ENCODE data around the gene ZNF576. TPM values are rescaled to one million over a fixed set of nuclear protein-coding genes. Genes with fewer than 3 reads are reported as not detected.

ZNF576 gene
- total and polyA plus RNA-seq, 9 of the 15 experiments (the other 6 are each of a cell fraction or from before 2014, with no cell fraction given) = 6.8 to 18.2 (median 12.2) TPM

GRCh38 chr19:43595999-43596841 is at the start of gene ZNF576, which contains the start of gene IRGQ (continued):
- no peak for TF ChIP-seq ZNF518B (CRISPR knock-in tag; IDR thresholded peaks at IDR 0.05)
- no peak for TF ChIP-seq EHMT2 (IDR thresholded peaks at IDR 0.05)
- no peak for TF ChIP-seq SMAD2 (IDR thresholded peaks at IDR 0.05; ENCODE audit: low read depth, low read length)
- no peak for TF ChIP-seq TRIM25 (IDR thresholded peaks at IDR 0.05; ENCODE audit: borderline replicate concordance)
- no peak for TF ChIP-seq POLR2AphosphoS2 (IDR thresholded peaks at IDR 0.05; ENCODE audit: low read length)
- TF ChIP-seq SIX5 (IDR thresholded peaks at IDR 0.05; ENCODE audit: borderline replicate concordance in 1 of 2, insufficient read depth in 1 of 2, low read depth in 1 of 2, low read length in 2 of 2) = peak in 1 of 2 experiments; percentile 31; a peak in 1 of 4 replicates
- no peak for TF ChIP-seq ZNF274 (IDR thresholded peaks at IDR 0.05; ENCODE audit: borderline replicate concordance, low read depth, low read length)
- TF ChIP-seq FOXK1 (CRISPR knock-in tag; IDR thresholded peaks at IDR 0.05; ENCODE audit: borderline replicate concordance) = peak; percentile 56; the same call in 1 of the 2 replicates
- TF ChIP-seq ZNF175 (CRISPR knock-in tag; IDR thresholded peaks at IDR 0.05; ENCODE audit: low read depth) = no peak
- TF ChIP-seq KDM2B (CRISPR knock-in tag; IDR thresholded peaks at IDR 0.05) = no peak
- TF ChIP-seq GATAD2B (IDR thresholded peaks at IDR 0.05; ENCODE audit: borderline replicate concordance) = no peak
- 0 out of 2 replicates have a peak, but pooled peaks have one; percentile 68 for TF ChIP-seq FOXJ2 (tag; IDR thresholded peaks at IDR 0.05)
- TF ChIP-seq SP1 (CRISPR knock-in tag; IDR thresholded peaks at IDR 0.05) = peak; percentile 74
- TF ChIP-seq UBTF (IDR thresholded peaks at IDR 0.05; ENCODE audit: borderline replicate concordance in 1 of 2, low read depth in 2 of 2, low read length in 2 of 2) = 0 out of 4 replicates have a peak, but pooled peaks of 1 of the 2 experiments have one; percentile 41
- TF ChIP-seq CREB3 (tag; conservative IDR thresholded peaks at IDR 0.05; ENCODE audit: low read depth) = no peak
- TF ChIP-seq ZNF707 (CRISPR knock-in tag; conservative IDR thresholded peaks at IDR 0.05) = no peak
- TF ChIP-seq FOXK2 (conservative IDR thresholded peaks at IDR 0.05 in 1 of 2, IDR thresholded peaks at IDR 0.05 in 1 of 2; ENCODE audit: low read depth in 2 of 2) = peak; percentile 88; a peak in 3 of 4 replicates
- no peak for TF ChIP-seq ZNF830 (CRISPR knock-in tag; IDR thresholded peaks at IDR 0.05)
